NT2/D1 (cell line): Measurements from ENCODE around the gene NR4A2.

Experiments used
- YY1 ChIP-seq: IDR thresholded peaks from 2 replicates; pipeline ENCODE4 v1.6.1; 2011; ENCODE audit not compliant: insufficient read length, insufficient read depth
- ZNF274 ChIP-seq: IDR thresholded peaks from 2 replicates; pipeline ENCODE4 v1.6.1; 2011; ENCODE audit warnings: mild to moderate bottlenecking, low read depth, low read length

GRCh38 chr2:156347431-156347830 is 14.9 kb upstream of the NR4A2 start:
- TF ChIP-seq YY1 (no peak), ZNF274 (no peak)
